ENCODE results near the gene SUFU.
A peak's percentile ranks its signal among the peaks of the same experiment; 100 is the strongest.
"Not testable (repeated sequence)": the region's sequence is repeated elsewhere in the genome, so short reads cannot be mapped to it uniquely, and the experiment has no call there.

SUFU gene

GRCh38 chr10:102653060-102653459, 149.3 kb downstream of the SUFU start:
- no peak for DNase-seq

- no peak for DNase-seq
Measured at GRCh38 chr10:102654566-102654965, 150.8 kb downstream of the SUFU start.

- DNase-seq: no peak
Measured at GRCh38 chr10:102654969-102655368, 151.2 kb downstream of the SUFU start.

GRCh38 chr10:102656026-102656425, 152.3 kb downstream of the SUFU start:
- DNase-seq: no peak

- no peak for DNase-seq
Measured at GRCh38 chr10:102656791-102657371, 153.1 kb downstream of the SUFU start.

- DNase-seq: no peak
Measured at GRCh38 chr10:102657451-102657850, 153.7 kb downstream of the SUFU start.

- no peak for DNase-seq
Measured at GRCh38 chr10:102657984-102658724, 154.4 kb downstream of the SUFU start.

- DNase-seq: no peak
Measured at GRCh38 chr10:102658802-102659201, 155.0 kb downstream of the SUFU start.

- peak; percentile 31 for DNase-seq
Measured at GRCh38 chr10:102660888-102661657, 157.3 kb downstream of the SUFU start.

GRCh38 chr10:102661658-102662028, 157.9 kb downstream of the SUFU start:
- DNase-seq: no peak

- no peak for DNase-seq
Measured at GRCh38 chr10:102665904-102666509, 162.2 kb downstream of the SUFU start.

- not testable (repeated sequence) for DNase-seq
Measured at GRCh38 chr10:102667411-102667810, 163.6 kb downstream of the SUFU start.

- DNase-seq: no peak
Measured at GRCh38 chr10:102668326-102669107, 164.7 kb downstream of the SUFU start.

- peak; percentile 68 for DNase-seq
Measured at GRCh38 chr10:102669206-102670064, 165.7 kb downstream of the SUFU start.

- no peak for DNase-seq
Measured at GRCh38 chr10:102670065-102670670, 166.4 kb downstream of the SUFU start.

GRCh38 chr10:102670871-102671434, 167.2 kb downstream of the SUFU start:
- DNase-seq: no peak

GRCh38 chr10:102673236-102673818, 169.6 kb downstream of the SUFU start:
- DNase-seq: no peak

- DNase-seq: peak; percentile 72
Measured at GRCh38 chr10:102673819-102674511, 170.2 kb downstream of the SUFU start.

- DNase-seq: no peak
Measured at GRCh38 chr10:102674566-102674965, 170.8 kb downstream of the SUFU start.
